HEK293 (cell line): Measurements from ENCODE around the gene AUH.

Experiments used
- MYNN ChIP-seq: fragments of 450-650 bp; formaldehyde crosslinking; IDR thresholded peaks from 2 replicates; pipeline ENCODE4 v1.5.1; 2016; ENCODE audit warnings: missing biosample characterization, missing genetic modification characterization, borderline replicate concordance
- TF ChIP-seq, protein P1 (sequence below): fragments of 450-650 bp; formaldehyde crosslinking; IDR thresholded peaks from 2 replicates; pipeline ENCODE4 v1.5.1; 2016; ENCODE audit warnings: missing biosample characterization, missing genetic modification characterization

DNA sequence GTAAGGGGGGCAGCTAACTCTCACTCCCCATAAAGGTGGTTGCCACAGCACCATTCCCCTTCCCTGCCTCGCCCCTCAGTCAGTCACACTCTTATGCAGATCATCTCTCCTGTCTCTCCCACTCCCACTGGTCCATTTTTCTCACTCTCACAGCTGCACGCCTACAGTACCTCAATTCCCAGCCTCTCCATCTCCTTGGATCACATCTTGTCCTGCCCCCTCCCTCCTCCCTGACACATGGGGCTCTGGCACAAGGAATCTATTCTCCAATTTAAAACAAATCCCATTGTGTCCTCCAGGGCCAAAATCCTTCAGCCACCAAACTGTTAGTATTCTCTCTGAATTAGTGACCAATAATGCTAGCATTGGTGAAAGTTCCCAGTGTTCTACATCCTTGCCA lies 114.4 kb downstream of the AUH start:
- no peak for TF ChIP-seq MYNN
- TF ChIP-seq, protein P1, sequence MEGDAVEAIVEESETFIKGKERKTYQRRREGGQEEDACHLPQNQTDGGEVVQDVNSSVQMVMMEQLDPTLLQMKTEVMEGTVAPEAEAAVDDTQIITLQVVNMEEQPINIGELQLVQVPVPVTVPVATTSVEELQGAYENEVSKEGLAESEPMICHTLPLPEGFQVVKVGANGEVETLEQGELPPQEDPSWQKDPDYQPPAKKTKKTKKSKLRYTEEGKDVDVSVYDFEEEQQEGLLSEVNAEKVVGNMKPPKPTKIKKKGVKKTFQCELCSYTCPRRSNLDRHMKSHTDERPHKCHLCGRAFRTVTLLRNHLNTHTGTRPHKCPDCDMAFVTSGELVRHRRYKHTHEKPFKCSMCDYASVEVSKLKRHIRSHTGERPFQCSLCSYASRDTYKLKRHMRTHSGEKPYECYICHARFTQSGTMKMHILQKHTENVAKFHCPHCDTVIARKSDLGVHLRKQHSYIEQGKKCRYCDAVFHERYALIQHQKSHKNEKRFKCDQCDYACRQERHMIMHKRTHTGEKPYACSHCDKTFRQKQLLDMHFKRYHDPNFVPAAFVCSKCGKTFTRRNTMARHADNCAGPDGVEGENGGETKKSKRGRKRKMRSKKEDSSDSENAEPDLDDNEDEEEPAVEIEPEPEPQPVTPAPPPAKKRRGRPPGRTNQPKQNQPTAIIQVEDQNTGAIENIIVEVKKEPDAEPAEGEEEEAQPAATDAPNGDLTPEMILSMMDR (tag by site-specific recombination) = no peak
